ENCODE results near the gene AHCTF1.

- TF ChIP-seq CTCF (IDR thresholded peaks at IDR 0.05; ENCODE audit: insufficient read depth, low read length, poor library complexity, severe bottlenecking), result no peak
- TF ChIP-seq EZH2phosphoT487 (conservative IDR thresholded peaks at IDR 0.05; ENCODE audit: low read length), result no peak
Observed at GRCh38 chr1:246934765-246935164, 3.0 kb upstream of the AHCTF1 start.

Data from SU-DHL-6 (cell line).